Measurements from ENCODE around the gene ARID3C.

The ARID3C gene

GRCh38 chr9:34627716-34628655 lies 880 bp downstream of the ARID3C start:
- DNase-seq: no peak

- no peak for DNase-seq
Measured at GRCh38 chr9:34625186-34625486, 3.7 kb downstream of the ARID3C start.

DNA sequence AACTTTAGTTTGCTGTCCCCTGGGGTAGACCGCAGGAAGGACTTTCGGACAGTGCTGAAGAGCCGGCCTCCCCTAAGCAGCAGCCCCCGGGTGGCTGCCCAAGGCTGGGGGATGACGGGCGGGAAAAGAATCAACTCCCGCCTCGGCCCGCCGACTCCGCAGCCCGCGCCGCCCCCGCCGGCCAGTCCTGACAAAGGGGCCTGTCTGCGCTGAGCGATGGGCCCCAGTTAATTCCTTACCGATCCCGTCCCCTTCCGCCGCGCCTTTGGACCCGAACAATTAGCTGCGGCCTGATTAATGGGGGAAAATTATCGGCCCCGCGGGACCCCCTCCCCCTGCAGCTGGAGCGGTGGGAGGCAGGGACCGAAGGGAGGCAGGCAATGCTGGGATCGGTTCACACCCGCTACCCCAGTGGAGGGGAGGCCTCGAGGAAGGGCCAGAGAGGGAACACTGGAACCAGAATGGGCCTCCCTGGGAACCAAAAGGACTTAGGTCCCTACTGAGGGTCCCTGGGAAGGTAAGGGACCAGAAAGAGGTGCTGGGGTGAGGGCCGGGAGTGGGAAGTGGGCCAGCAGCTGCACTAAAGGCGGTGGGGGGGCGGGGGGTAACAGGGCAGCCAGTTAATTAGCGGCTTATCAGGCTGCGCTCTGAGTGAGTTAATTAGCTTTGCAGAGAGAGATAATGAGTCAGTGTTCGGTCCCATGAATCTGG lies 4.2 kb downstream of the ARID3C start:
- DNase-seq: no peak

- no peak for DNase-seq
Measured at GRCh38 chr9:34623374-34624235, 5.3 kb downstream of the ARID3C start.

DNA sequence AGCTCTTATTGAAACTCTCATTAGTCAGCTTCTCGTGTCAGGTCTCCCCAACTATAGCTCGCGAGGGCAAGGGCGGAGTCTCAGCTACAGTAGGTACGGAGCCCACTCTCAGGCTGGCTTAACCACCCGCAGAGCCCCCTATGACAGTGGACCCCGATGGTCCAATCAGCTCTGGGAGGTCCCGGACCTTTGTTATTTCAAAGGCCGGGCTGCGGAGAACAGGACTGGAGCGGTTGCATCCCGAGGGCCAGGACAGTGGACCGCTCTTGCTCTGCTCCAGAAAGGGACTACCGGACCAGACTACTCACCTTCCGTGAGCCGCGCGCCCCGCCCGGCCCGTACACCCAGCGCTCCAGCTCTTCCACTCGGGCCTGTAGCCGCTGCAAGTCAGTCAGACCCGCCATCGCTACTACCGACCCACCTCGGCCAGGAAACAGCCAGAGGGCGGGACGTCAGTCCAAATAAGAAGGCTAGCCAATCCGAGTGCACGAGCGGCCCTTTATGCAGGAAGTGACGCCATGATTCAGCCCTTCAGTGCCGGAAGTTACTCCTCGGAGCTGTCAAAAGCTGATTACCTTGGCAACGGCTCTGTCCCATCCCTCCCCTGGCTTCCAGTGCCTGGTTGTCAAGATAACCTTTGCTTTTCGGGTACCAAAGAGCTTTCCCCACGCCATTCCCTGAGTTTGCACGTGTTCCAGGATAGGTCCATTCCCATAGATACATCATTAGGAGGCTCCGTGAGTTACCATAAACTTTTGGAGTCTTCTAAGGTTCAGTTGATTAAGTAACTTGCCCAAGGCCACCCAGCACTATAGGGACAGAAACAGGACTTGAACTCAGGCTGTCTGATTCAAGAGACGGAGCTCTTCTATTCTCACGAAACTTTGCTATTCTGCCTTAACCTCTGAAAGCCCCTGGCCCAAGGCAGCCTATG lies 8.5 kb downstream of the ARID3C start, which contains the start of gene DCTN3:
Gene DCTN3, minus strand, starts transcription at position 435 of the 934 bp plus-strand sequence. Its CDS starts 31 bp downstream, at position 404.
- peak; percentile 92 for DNase-seq

- DNase-seq: no peak
Measured at GRCh38 chr9:34615132-34615531, 13.7 kb downstream of the ARID3C start.

DNA sequence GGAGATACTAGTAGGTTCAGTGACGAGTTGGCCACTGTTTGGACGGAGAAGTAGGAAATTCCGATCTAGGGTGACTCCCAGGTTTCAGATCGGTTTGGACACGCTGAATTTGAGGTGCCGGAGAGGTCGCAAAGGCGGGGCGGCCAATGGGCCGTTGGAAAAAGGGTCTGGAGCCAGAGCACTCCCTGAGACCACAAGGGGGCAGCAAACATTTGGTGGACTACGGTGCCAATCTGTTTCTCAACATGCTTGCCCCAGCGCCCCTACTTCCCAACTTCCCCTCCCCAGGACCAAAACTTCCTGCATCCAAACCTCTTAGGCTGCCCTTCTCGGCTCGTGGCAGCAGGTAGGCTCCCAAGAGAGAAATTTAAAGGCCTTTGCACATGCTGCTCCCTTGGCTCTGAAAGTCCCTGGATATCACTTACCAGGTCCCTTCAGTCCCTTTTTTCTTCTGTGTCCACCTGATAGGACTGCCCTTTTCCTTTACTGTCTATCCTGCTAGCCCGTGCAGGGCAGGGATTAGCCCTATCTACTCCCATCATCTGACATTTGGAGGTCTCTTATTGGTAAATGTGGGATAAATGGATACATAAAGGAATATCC lies 16.0 kb downstream of the ARID3C start:
- DNase-seq: peak; percentile 79

DNA sequence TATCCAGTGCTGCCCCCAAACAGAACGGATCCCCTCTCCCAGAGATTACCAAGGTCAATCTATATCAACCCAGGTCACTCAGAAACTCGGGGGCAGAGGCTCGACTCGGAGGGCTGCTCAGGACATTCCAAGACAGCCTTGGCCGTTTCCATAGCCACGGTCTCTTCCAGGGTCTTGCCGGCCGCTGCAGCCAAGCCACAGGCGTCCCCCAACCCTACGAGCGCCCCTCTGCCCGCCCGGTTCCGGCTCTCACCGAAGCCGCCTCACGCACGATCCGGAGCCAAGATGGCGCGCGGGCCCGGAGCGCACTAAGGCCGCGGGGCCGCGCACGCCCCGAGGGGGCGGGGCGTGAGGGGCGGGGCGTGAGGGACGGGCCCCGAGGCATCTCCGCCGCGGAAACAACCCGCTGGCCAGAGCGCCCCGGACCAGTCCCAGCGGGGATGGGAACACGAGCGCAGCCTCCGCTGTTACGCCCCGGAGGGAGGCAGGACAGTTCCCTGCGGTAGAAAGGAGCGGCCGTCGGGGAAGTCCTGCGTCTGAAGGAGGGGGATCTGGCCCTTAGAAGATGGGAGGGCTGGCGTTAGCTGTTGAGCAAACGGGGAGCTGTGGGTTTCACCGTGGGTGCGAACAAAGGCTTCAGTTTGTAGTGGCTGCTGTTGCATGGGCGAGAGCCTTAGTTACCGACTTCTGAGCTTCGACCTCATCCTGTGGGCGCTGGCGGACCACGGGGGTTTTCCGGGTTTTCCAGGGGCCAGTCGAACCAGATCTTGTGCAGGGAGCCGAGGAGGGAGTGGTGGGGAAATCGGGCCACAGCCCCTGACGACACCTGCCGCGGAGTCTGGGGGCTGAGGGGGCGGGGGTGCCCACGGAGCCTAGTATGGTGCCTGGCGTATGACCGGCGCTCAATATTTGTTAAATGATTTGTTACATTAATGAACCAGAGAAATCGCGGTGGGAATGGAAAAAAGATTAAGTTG lies 16.8 kb downstream of the ARID3C start, which contains the start of gene RPP25L:
Gene RPP25L, minus strand, starts transcription at position 287 of the 977 bp plus-strand sequence. CDS start 801 bp downstream, outside the sequence.
- peak; percentile 89 for DNase-seq

- DNase-seq: peak; percentile 16
Measured at GRCh38 chr9:34611251-34611810, 17.5 kb downstream of the ARID3C start.

DNA sequence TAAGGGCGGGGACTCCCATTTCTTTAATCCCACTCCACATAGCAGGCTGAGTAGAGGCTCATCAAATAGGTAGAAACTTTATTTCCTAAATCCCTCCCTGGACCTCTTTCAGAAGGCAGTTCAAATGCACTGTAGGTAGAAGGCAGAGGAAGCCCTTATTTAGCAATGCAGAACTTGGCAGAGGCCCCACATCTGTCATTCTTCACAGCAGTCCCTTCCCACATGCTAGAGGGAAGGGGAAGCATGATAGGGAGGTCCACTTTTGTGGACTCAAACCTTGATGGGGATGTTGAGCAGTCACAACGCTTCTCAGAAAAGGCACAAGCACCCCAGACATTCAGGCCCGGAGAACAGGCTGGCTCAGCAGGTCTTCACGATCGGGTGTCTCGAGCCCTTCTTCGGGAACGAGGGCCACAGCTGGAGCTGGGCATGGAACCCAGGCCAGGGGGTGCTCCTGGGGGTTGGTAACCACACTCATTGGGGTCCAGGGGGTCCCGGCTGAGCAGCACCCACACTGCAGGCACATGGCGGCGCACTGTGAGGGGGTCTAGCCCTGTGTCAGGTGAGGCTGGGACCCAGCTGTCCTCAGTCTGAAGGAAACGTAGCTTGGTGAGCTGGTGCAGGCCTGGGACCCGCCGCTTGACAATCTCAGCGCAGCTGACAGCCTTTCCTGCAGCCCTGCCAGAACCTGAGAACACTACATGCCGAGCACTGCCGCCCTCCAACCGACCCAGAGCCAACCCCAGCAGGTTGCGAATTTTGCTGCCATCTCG lies 18.2 kb downstream of the ARID3C start:
- DNase-seq: no peak

DNA sequence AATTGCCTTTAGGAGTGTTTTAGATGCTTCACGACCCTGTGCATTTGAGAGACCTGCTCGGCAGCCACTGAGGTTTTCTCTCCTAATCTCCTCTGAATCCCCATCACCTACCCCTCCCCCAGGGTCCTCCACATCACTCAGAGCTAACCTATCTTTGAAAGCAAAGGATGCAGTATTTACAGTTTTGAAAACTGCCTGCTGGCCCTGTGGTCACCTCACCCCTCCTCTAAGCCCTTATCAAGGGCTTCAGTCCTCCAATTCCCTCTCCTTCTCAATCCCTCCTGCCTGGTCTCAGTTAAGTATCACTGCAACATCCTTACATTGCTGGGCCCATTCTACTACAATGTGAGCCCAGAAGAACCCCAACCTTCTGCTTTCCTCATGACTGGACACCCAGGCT lies 21.5 kb downstream of the ARID3C start:
- DNase-seq: no peak

GRCh38 chr9:34606905-34607304 lies 22.0 kb downstream of the ARID3C start:
- no peak for DNase-seq

DNA sequence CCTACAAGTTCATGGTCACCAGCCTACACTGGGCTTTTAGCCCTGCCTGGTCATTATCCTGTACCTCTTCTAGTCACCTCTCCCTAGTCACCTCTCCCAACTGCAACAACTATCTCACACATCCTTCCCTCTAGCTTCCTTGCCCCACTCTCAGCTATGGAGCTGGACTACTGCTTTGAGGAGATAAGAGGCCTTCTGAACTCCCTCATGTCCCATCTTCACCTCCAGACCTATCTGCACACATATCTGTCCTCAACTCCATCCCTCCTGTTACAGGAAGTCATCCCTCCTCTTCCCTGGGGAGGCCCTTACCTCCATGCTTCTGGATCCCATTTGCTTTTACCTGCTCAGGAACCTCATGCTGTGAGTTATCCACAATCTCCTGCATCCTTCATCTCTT lies 22.7 kb downstream of the ARID3C start:
- no peak for DNase-seq

DNA sequence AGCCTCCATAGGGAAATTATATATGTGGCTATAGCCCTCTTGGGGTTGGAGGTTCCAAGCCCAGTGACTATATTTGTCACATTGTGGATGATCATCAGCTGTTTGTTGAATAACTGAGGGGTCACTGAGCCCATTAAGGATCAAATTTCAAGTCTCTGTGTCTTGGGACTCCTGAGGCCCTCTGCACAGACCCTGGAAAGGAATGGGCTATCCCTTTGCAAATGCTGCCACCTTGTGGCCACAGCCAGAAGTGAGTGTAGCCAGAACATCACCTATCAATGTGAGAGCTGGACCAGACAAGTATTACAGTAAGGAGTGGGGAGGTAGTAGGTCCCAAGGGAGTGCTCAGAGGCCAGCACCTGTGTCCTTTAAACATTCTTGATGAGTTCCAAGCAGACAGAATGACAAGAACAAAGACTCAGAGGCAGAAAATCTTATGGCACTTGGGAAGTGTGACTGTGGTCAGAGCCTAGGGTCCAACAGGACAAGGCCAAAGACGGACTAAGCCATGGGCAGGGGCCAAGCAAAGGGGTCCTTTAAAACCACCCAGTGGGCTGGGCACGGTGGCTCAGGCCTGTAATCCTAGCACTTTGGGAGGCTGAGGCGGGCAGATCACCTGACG lies 25.1 kb downstream of the ARID3C start:
- DNase-seq: peak; percentile 84

- DNase-seq: no peak
Measured at GRCh38 chr9:34601937-34602573, 26.8 kb downstream of the ARID3C start.

GRCh38 chr9:34600908-34601307 lies 28.0 kb downstream of the ARID3C start:
- no peak for DNase-seq

DNA sequence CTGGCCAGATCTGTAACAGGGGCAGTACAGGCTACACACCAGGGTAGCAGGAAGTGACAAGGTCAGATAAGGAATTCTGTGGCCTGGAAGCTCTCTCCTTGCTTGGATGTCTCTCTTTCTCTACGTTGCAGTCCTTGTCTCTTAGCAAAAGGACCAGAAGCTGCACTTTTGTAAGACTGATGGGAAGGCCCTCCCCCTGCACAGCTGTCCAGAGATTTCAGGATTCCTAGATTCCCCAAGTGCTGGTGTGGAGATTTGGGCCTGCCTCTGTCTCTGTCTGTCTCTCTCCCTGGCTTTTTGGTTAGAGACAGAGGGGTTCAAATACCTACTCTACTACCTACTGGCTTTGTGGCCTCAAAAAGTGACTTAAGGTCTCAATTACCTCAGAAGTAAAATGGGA lies 29.3 kb downstream of the ARID3C start:
- DNase-seq: no peak

GRCh38 chr9:34594177-34594576 lies 34.7 kb downstream of the ARID3C start:
- DNase-seq: no peak

Measured in CD4-positive, alpha-beta T cell treated with Interleukin-6 for 4 hours (primary cell).